HG02943 (cell line): ENCODE results near the gene SERPINB6.
"Not testable (repeated sequence)": the region's sequence is repeated elsewhere in the genome, so short reads cannot be mapped to it uniquely, and the experiment has no call there.

ENCODE experiments used
- ATAC-seq: cut with Tn5 transposase; IDR thresholded peaks from one replicate; pipeline ENCODE4 v1.9.1; 2021; ENCODE audit warnings: mild to moderate bottlenecking, low read depth, moderate library complexity; ENCODE audit not compliant: unreplicated experiment

The SERPINB6 gene

GRCh38 chr6:2959909-2960719, 11.3 kb downstream of the SERPINB6 start:
- no peak for ATAC-seq

GRCh38 chr6:2958776-2959175, 12.6 kb downstream of the SERPINB6 start:
- no peak for ATAC-seq

- no peak for ATAC-seq
Observed at GRCh38 chr6:2958331-2958711, 13.0 kb downstream of the SERPINB6 start.

- no peak for ATAC-seq
Observed at GRCh38 chr6:2957696-2958330, 13.6 kb downstream of the SERPINB6 start.

- ATAC-seq: no peak
Observed at GRCh38 chr6:2956930-2957685, 14.3 kb downstream of the SERPINB6 start.

GRCh38 chr6:2953098-2953497, 18.3 kb downstream of the SERPINB6 start:
- ATAC-seq: no peak

GRCh38 chr6:2952557-2953095, 18.7 kb downstream of the SERPINB6 start:
- no peak for ATAC-seq

- no peak for ATAC-seq
Observed at GRCh38 chr6:2951728-2952127, 19.6 kb downstream of the SERPINB6 start.

- ATAC-seq: no peak
Observed at GRCh38 chr6:2950713-2951112, 20.7 kb downstream of the SERPINB6 start.

- no peak for ATAC-seq
Observed at GRCh38 chr6:2949536-2950083, 21.8 kb downstream of the SERPINB6 start.

- ATAC-seq: no peak
Observed at GRCh38 chr6:2949121-2949520, 22.2 kb downstream of the SERPINB6 start.

- ATAC-seq: no peak
Observed at GRCh38 chr6:2948228-2949025, 22.9 kb downstream of the SERPINB6 start.

- ATAC-seq: no peak
Observed at GRCh38 chr6:2947445-2947844, 23.9 kb downstream of the SERPINB6 start.

GRCh38 chr6:2945153-2945452, 26.3 kb downstream of the SERPINB6 start:
- no peak for ATAC-seq

GRCh38 chr6:2944405-2945152, 26.8 kb downstream of the SERPINB6 start:
- no peak for ATAC-seq

GRCh38 chr6:2943564-2943955, 27.8 kb downstream of the SERPINB6 start:
- no peak for ATAC-seq

- no peak for ATAC-seq
Observed at GRCh38 chr6:2942914-2943563, 28.3 kb downstream of the SERPINB6 start.

GRCh38 chr6:2942116-2942515, 29.3 kb downstream of the SERPINB6 start:
- not testable (repeated sequence) for ATAC-seq

GRCh38 chr6:2940851-2941250, 30.5 kb downstream of the SERPINB6 start:
- ATAC-seq: no peak
